Mesothelial cell of epicardium (in vitro differentiated cells): ENCODE data around the gene GDF15. TPM values are rescaled to one million over a fixed set of nuclear protein-coding genes. Genes with fewer than 3 reads are reported as not detected.

Experiments used
- DNase-seq, 2 experiments: peaks; one replicate each; pipeline ENCODE4 v3.0.0; 2021; ENCODE audit warnings: low spot score in 2 of 2; ENCODE audit not compliant: unreplicated experiment in 2 of 2
- H3K27ac Mint-ChIP-seq: 2 replicates; pipeline ENCODE4 v1.8.0; 2021; ENCODE audit warnings: mixed read lengths
- H3K27me3 Mint-ChIP-seq: 2 replicates; pipeline ENCODE4 v1.8.0; 2021; ENCODE audit warnings: low read depth, mixed read lengths
- H3K36me3 Mint-ChIP-seq: 2 replicates; pipeline ENCODE4 v1.8.0; 2021; ENCODE audit warnings: mixed read lengths
- H3K4me1 Mint-ChIP-seq: 2 replicates; pipeline ENCODE4 v1.8.0; 2021; ENCODE audit warnings: mixed read lengths
- H3K4me3 Mint-ChIP-seq: 2 replicates; pipeline ENCODE4 v1.8.0; 2021; ENCODE audit warnings: mild to moderate bottlenecking, moderate library complexity, mixed read lengths
- H3K9me3 Mint-ChIP-seq: 2 replicates; pipeline ENCODE4 v1.8.0; 2021; ENCODE audit warnings: mixed read lengths
- total RNA-seq: library from RNA; stranded (reverse); gene quantifications from 3 replicates; pipeline ENCODE4 v1.2.1, GENCODE V29; 2021
- TF ChIP-seq, protein P1 (sequence below): fragments of 200-600 bp; sonication (generic); IDR thresholded peaks from one replicate; pipeline ENCODE4 v1.5.0; 2021; ENCODE audit warnings: antibody characterized with exemption; ENCODE audit not compliant: unreplicated experiment

The GDF15 gene
- total RNA-seq, 1 donor from 2014 or later, result 4.7 TPM

DNA sequence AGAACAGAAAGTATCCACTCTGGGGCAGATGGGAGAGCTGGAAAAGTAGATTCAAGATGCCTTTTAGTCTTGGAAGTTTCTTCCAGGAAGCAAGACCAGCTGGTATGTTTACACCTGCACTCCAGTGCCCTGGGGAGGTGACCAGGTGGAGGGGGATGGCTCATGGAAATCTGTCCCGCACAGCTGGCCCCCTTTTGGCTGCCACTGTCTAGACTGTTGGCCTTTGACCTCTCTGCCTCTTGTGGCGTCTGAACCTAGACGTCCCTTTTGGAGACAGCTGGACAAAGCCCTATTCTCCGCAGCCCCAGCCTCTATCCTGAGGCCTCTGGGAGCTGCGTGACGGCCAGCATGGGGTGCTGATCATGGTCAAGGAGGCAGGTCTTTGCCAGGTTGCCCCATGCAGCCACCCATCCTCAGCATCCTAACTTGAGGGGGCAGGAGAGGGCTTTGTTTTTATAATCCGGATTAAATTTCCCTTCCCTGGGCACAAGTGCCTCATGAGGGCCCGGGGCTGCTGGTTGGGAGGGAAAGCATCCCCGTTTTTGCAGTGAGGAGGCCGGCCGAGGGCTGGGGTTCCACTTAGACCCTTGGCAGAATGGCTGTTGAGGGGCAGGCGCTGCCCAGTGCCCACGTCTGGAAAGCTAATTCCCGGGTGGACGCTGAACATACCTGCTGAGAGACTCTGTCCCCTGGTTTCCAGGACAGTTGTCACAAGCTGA lies 17.3 kb upstream of the GDF15 start:
- no peak for DNase-seq
- Mint-ChIP-seq H3K4me3 (no peak overlapping the region), H3K27ac (peak overlapping the region; percentile 25), H3K36me3 (peaks cover 1% of the 10 kb centered on the region), H3K27me3 (no peaks in the 10 kb centered on the region), H3K9me3 (no peaks in the 10 kb centered on the region), H3K4me1 (peaks cover 34% of the 10 kb centered on the region)
- TF ChIP-seq, protein P1, sequence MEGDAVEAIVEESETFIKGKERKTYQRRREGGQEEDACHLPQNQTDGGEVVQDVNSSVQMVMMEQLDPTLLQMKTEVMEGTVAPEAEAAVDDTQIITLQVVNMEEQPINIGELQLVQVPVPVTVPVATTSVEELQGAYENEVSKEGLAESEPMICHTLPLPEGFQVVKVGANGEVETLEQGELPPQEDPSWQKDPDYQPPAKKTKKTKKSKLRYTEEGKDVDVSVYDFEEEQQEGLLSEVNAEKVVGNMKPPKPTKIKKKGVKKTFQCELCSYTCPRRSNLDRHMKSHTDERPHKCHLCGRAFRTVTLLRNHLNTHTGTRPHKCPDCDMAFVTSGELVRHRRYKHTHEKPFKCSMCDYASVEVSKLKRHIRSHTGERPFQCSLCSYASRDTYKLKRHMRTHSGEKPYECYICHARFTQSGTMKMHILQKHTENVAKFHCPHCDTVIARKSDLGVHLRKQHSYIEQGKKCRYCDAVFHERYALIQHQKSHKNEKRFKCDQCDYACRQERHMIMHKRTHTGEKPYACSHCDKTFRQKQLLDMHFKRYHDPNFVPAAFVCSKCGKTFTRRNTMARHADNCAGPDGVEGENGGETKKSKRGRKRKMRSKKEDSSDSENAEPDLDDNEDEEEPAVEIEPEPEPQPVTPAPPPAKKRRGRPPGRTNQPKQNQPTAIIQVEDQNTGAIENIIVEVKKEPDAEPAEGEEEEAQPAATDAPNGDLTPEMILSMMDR, result no peak

DNA sequence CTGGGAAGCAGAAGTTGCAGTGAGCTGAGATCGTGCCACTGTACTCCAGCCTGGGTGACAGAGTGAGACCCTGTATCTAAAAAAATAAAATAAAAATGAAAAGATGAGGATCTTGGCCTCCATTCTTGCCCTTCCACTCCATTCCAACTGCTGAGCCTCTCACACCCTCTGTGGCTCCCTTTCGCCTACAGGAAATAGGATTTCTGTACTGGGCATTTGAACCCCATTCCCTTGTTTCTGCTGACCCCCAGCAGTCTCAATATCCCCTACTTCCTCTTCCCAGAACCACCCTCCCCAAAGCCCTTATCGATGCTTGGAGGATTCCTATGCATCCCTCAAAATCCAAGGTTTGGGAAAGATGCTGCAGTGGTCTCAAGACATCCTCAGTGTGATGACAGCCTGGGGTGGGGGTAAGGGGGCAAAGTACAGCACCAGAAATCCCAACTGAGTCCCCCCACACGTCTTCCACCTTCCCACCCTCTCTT lies 12.5 kb upstream of the GDF15 start:
- H3K4me1 Mint-ChIP-seq, result peaks cover 23% of the 10 kb centered on the region
- H3K36me3 Mint-ChIP-seq, result no peaks in the 10 kb centered on the region
- H3K4me3 Mint-ChIP-seq, result no peak overlapping the region

DNA sequence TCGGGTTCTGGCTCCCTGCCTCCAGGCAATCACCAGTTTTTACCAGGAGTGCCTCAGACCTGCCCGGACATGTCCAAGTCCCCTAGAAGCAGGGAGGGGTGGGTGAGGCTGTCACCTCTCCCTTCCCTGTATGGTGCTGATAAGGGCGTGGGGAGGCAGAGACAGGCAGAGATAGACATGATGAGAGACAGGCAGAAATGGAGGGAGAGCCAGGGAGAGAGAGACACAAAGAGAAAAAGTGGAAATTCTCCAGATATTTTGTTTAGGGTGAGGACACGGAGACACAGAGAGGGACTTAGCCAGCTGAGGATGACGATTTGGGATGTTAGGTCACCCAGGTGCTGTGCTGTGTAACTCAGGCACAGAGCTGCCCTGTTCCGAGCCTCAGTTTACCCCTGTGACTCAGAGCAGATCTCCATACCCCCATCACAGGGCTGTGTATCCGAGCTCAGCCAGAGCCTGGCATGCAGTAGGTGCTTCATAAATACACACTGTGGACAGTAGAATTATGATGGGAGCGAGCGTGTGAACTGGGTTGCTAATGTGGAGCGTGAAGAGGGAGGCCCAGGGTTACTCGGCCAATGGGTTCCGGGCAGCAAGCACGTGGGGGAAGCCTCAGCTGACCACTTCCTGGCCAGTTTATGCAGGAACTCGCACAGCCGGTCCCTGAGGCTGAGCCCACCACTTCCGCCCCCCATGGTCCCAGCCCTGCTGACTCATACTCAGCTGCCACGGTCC lies 11.9 kb upstream of the GDF15 start:
- no peaks in the 10 kb centered on the region for H3K27me3 Mint-ChIP-seq
- H3K9me3 Mint-ChIP-seq, result no peaks in the 10 kb centered on the region
- no peaks in the 10 kb centered on the region for H3K36me3 Mint-ChIP-seq
- DNase-seq, result peak in 1 of 2 experiments; percentile 53
- no peak overlapping the region for H3K4me3 Mint-ChIP-seq
- H3K4me1 Mint-ChIP-seq, result peaks cover 24% of the 10 kb centered on the region
- peak overlapping the region; percentile 97 for H3K27ac Mint-ChIP-seq
- TF ChIP-seq, protein P1, result no peak

More for the DNA sequence above, 12.5 kb upstream of the GDF15 start:
- Mint-ChIP-seq H3K9me3 (no peaks in the 10 kb centered on the region), H3K27ac (peak overlapping the region; percentile 97), H3K27me3 (no peaks in the 10 kb centered on the region)
- TF ChIP-seq, protein P1, result no peak
- no peak for DNase-seq

DNA sequence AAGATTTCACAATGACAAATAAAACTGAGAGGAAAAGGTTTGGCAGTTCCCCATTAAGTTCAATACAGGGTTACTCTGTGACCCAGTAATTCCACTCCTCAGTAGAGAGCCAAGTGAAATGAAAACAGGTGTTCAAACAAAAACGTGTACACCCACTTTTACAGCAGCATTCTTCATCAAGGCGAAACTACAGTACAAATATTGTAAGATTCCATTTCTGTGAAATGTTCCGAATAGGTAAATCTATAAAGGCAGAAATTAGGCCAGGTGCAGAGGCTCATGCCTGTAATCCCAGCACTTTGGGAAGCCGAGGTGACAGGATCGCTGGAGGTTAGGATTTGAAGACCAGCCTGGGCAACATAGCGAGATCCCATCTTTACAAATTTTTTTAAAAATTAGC lies 8.9 kb upstream of the GDF15 start:
- Mint-ChIP-seq H3K9me3 (no peaks in the 10 kb centered on the region), H3K4me1 (peaks cover 30% of the 10 kb centered on the region), H3K36me3 (no peaks in the 10 kb centered on the region), H3K4me3 (no peak overlapping the region), H3K27ac (peak overlapping the region; percentile 75), H3K27me3 (no peaks in the 10 kb centered on the region)
- DNase-seq, result no peak
- TF ChIP-seq, protein P1, result no peak

DNA sequence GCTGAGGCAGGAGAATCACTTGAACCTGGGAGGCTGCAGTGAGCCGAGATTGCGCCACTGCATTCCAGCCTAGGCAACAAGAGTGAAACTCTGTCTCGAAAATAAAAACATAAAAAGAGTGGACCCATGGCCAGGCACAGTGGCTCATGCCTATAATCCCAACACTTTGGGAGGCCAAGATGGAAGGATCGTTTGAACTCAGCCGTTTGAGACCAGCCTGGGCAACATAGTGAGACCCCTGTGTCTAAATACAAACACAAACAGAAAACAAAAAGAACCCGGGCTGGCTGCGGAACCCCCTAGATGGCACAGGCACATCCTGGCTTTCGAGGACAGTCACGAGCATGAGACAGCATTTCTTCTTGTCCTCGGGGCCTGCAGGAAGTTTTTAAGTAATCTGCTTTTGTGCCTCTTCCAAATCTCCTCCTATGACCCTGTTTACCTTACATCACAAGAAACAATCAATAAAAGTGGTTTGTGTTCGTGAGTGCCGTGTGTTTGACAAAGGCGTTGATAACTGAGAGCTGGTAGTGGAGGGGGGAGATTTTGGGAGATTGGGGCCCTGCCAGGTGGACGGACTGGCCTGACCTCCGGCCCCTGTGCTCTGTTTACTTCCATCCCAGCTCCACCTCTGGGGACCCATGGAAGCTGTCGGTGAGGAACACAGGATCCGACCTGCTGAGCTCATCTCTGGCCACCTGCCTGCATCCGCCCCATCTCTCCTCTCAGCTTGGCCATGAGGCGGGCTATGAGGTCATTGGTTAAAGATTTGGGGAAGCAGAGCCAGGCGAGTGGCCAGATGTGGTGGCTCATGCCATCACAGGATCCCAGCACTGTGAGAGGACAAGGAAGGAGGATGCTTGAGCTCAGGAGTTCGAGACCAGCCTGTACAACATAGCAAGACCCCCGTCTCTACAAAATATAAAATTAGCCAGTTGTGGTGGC lies 5.9 kb upstream of the GDF15 start:
- H3K36me3 Mint-ChIP-seq, result no peaks in the 10 kb centered on the region
- DNase-seq, result no peak
- H3K4me1 Mint-ChIP-seq, result peaks cover 25% of the 10 kb centered on the region
- peak overlapping the region; percentile 66 for H3K27ac Mint-ChIP-seq
- no peaks in the 10 kb centered on the region for H3K9me3 Mint-ChIP-seq
- no peaks in the 10 kb centered on the region for H3K27me3 Mint-ChIP-seq
- TF ChIP-seq, protein P1, result no peak
- H3K4me3 Mint-ChIP-seq, result no peak overlapping the region
